H1 (cell line): Measurements from ENCODE around the gene CLIP4. TPM values are rescaled to one million over a fixed set of nuclear protein-coding genes. Genes with fewer than 3 reads are reported as not detected.
A peak's percentile ranks its signal among the peaks of the same experiment; 100 is the strongest.

Source experiments
- CTCF ChIA-PET: fragments of 300-600 bp; sonication (Branson Sonifier 250); formaldehyde crosslinking; loops from one replicate; lab custom pipeline; 2021; ENCODE audit not compliant: partially characterized antibody; lab: Charles Lee
- POLR2A ChIA-PET: fragments of 300-600 bp; sonication (Branson Sonifier 250); formaldehyde crosslinking; loops from one replicate; lab custom pipeline; 2021; ENCODE audit warnings: inconsistent platforms; ENCODE audit not compliant: partially characterized antibody; lab: Charles Lee
- DNase-seq, 2 experiments: peaks; one replicate each; pipeline versions ENCODE4 v3.0.0 to v3.0.0-alpha.2; 2010 to 2022; ENCODE audit warnings: low spot score in 2 of 2, low read depth in 1 of 2, mixed read lengths in 1 of 2
- FAIRE-seq: peaks from 2 replicates; lab custom pipeline; 2011; peaks lifted over from hg19 to GRCh38; lab: Jason Lieb, UNC
- H2AFZ ChIP-seq: 2 replicates; pipeline ENCODE4 v1.8.1; 2012; ENCODE audit warnings: low read length, inconsistent platforms
- H2AK5ac ChIP-seq: 2 replicates; pipeline ENCODE4 v1.6.1; 2013; ENCODE audit warnings: low read depth, low read length
- H2BK120ac ChIP-seq: replicated peaks from 2 replicates; pipeline ENCODE3; 2013; ENCODE audit warnings: low read depth, low read length, inconsistent platforms
- H2BK12ac ChIP-seq: 2 replicates; pipeline ENCODE4 v1.6.1; 2013; ENCODE audit warnings: low read depth, low read length
- H2BK15ac ChIP-seq: 2 replicates; pipeline ENCODE4 v1.6.1; 2013; ENCODE audit warnings: low read length
- H2BK20ac ChIP-seq: 2 replicates; pipeline ENCODE4 v1.6.1; 2013; ENCODE audit warnings: low read length
- H2BK5ac ChIP-seq: 2 replicates; pipeline ENCODE4 v1.6.1; 2013; ENCODE audit warnings: low read depth, low read length
- H3K14ac ChIP-seq: 2 replicates; pipeline ENCODE4 v1.6.1; 2013; ENCODE audit warnings: inconsistent platforms; ENCODE audit not compliant: insufficient read length
- H3K18ac ChIP-seq: 2 replicates; pipeline ENCODE4 v1.6.1; 2013; ENCODE audit warnings: low read length; ENCODE audit errors: extremely low read depth
- H3K23ac ChIP-seq: 2 replicates; pipeline ENCODE4 v1.6.1; 2013; ENCODE audit warnings: inconsistent platforms; ENCODE audit not compliant: insufficient read length
- H3K23me2 ChIP-seq: 2 replicates; pipeline ENCODE4 v1.6.1; 2013; ENCODE audit warnings: low read depth, low read length
- H3K27ac ChIP-seq: 2 replicates; pipeline ENCODE4 v1.6.1; 2011; ENCODE audit warnings: low read depth, low read length, inconsistent platforms
- H3K27me3 ChIP-seq, 4 experiments: replicated peaks in 1 of 4; 1 replicate in 1 of 4; 2 replicates in 3 of 4; pipeline versions ENCODE4 v1.6.1 to v1.8.1; 2011 to 2013; ENCODE audit warnings: low read length in 3 of 4, mild to moderate bottlenecking in 3 of 4, inconsistent platforms in 2 of 4, mixed read lengths in 2 of 4, moderate library complexity in 1 of 4; ENCODE audit not compliant: control insufficient read depth in 3 of 4, insufficient read depth in 3 of 4; ENCODE audit errors: extremely low read depth in 1 of 4
- H3K36me3 ChIP-seq, 4 experiments: 2 replicates each; pipeline versions ENCODE4 v1.6.1 to v1.8.1; 2011 to 2013; ENCODE audit warnings: mild to moderate bottlenecking in 4 of 4, low read length in 3 of 4, moderate library complexity in 2 of 4, control low read depth in 1 of 4, inconsistent platforms in 1 of 4; ENCODE audit not compliant: insufficient read depth in 4 of 4, control insufficient read depth in 2 of 4
- H3K4ac ChIP-seq: replicated peaks from 2 replicates; pipeline ENCODE3; 2013; ENCODE audit warnings: low read length, low read depth, mixed read lengths, inconsistent platforms; ENCODE audit not compliant: insufficient read length
- H3K4me1 ChIP-seq, 4 experiments: replicated peaks in 1 of 4; 1 replicate in 1 of 4; 2 replicates in 3 of 4; pipeline versions ENCODE4 v1.6.1 to v1.8.1; 2011 to 2013; ENCODE audit warnings: low read length in 3 of 4, inconsistent platforms in 2 of 4, mixed read lengths in 1 of 4; ENCODE audit not compliant: insufficient read depth in 4 of 4, control insufficient read depth in 3 of 4
- H3K4me2 ChIP-seq, 2 experiments: 2 replicates each; pipeline versions ENCODE4 v1.6.1 to v1.8.1; 2011 to 2013; ENCODE audit warnings: low read depth in 2 of 2, low read length in 2 of 2, control low read depth in 1 of 2, inconsistent platforms in 1 of 2, mild to moderate bottlenecking in 1 of 2; ENCODE audit not compliant: insufficient read depth in 1 of 2
- H3K4me3 ChIP-seq, 4 experiments: fragments of 200-600, 300-600 bp in 1 of 4; sonication (generic), shearing (Covaris generic), sonication (Bioruptor Twin) in 1 of 4; 2 replicates each; pipeline versions ENCODE4 v1.5.1 to v1.8.1; 2011 to 2016; ENCODE audit warnings: low read length in 4 of 4, low read depth in 3 of 4, control low read depth in 2 of 4, inconsistent platforms in 2 of 4, mild to moderate bottlenecking in 2 of 4, mixed read lengths in 1 of 4, moderate library complexity in 1 of 4; ENCODE audit not compliant: insufficient read depth in 2 of 4; ENCODE audit errors: extremely low read depth in 1 of 4
- H3K56ac ChIP-seq: replicated peaks from 2 replicates; pipeline ENCODE3; 2013; ENCODE audit warnings: low read depth, mild to moderate bottlenecking, mixed read lengths, low read length, inconsistent platforms; ENCODE audit not compliant: insufficient read length
- H3K79me1 ChIP-seq: 2 replicates; pipeline ENCODE4 v1.6.1; 2013; ENCODE audit warnings: low read depth, low read length, control low read depth
- H3K79me2 ChIP-seq, 2 experiments: 2 replicates each; pipeline versions ENCODE4 v1.6.1 to v1.8.1; 2012 to 2013; ENCODE audit warnings: low read length in 2 of 2, mild to moderate bottlenecking in 2 of 2, inconsistent platforms in 1 of 2; ENCODE audit not compliant: insufficient read depth in 2 of 2, control insufficient read depth in 1 of 2
- H3K9ac ChIP-seq, 4 experiments: replicated peaks in 1 of 4; 1 replicate in 1 of 4; 2 replicates in 3 of 4; pipeline versions ENCODE4 v1.6.1 to v1.8.1; 2011 to 2013; ENCODE audit warnings: low read depth in 3 of 4, low read length in 3 of 4, control low read depth in 2 of 4, mild to moderate bottlenecking in 2 of 4, moderate library complexity in 2 of 4, inconsistent platforms in 1 of 4; ENCODE audit errors: extremely low read depth in 1 of 4
- H3K9me3 ChIP-seq, 2 experiments: 2 replicates each; pipeline versions ENCODE4 v1.6.1 to v1.8.1; 2012 to 2013; ENCODE audit warnings: mild to moderate bottlenecking in 2 of 2, moderate library complexity in 2 of 2, control low read depth in 1 of 2, inconsistent platforms in 1 of 2, low read depth in 1 of 2, low read length in 1 of 2, mixed read lengths in 1 of 2; ENCODE audit not compliant: insufficient read depth in 2 of 2
- H4K20me1 ChIP-seq, 2 experiments: replicated peaks in 1 of 2; 2 replicates each; pipeline versions ENCODE3 to v1.8.1; 2011 to 2013; ENCODE audit warnings: inconsistent platforms in 2 of 2, low read length in 2 of 2, mild to moderate bottlenecking in 1 of 2; ENCODE audit not compliant: insufficient read depth in 2 of 2, control insufficient read depth in 1 of 2
- H4K5ac ChIP-seq: 2 replicates; pipeline ENCODE4 v1.6.1; 2013; ENCODE audit warnings: low read length, low read depth, mixed read lengths, inconsistent platforms; ENCODE audit not compliant: insufficient read length
- H4K8ac ChIP-seq: 2 replicates; pipeline ENCODE4 v1.8.0; 2013; ENCODE audit warnings: mild to moderate bottlenecking, moderate library complexity, low read length, inconsistent platforms; ENCODE audit not compliant: insufficient read depth; ENCODE audit errors: extremely low read depth
- H4K91ac ChIP-seq: replicated peaks from 2 replicates; pipeline ENCODE3; 2013; ENCODE audit warnings: low read length, mixed read lengths, inconsistent platforms; ENCODE audit not compliant: insufficient read length
- CBX5 ChIP-seq: fragments of 300-800, 300-1000 bp; sonication (generic); IDR thresholded peaks from 2 replicates; pipeline ENCODE4 v1.7.1; 2016; ENCODE audit warnings: antibody characterized with exemption, low read length, low read depth
- WGBS, 2 experiments: shearing (Covaris generic) in 1 of 2; methylation state at CpG; one replicate each; pipeline versions ENCODE4 v1.1.6 to v1.1.7; 2013 to 2015; ENCODE audit warnings: low lambda C conversion rate in 2 of 2, mixed read lengths in 2 of 2, inconsistent platforms in 1 of 2, low coverage in 1 of 2, missing lambda C conversion rate in 1 of 2; ENCODE audit not compliant: insufficient replicate concordance in 2 of 2, insufficient coverage in 1 of 2, insufficient read length in 1 of 2; ENCODE audit errors: extremely low coverage in 1 of 2, missing lambda C conversion rate in 1 of 2; 5-methylcytosine and 5-hydroxymethylcytosine counted together
- polyA plus RNA-seq, 7 experiments: library from polyadenylated mRNA; depleted of rRNA in 3 of 7; stranded (reverse) in 5 of 7; unstranded in 2 of 7; fragments of >200 nt in 5 of 7; fragments of 200-250 nt in 2 of 7; gene quantifications; 1 replicate in 5 of 7; 2 replicates in 1 of 7; 4 replicates in 1 of 7; pipeline versions ENCODE4 v1.2.1 to v1.2.3, GENCODE V29; 2011 to 2013; ENCODE audit warnings: missing spikeins in 2 of 7, mixed read lengths in 2 of 7
- total RNA-seq: library from RNA; stranded (reverse); fragmentation: NEBNext Ultra II Directional; extraction: Animal tissue kit (Norgen Biotek cat#: 25700); gene quantifications from 2 replicates; pipeline ENCODE4 v1.2.1, GENCODE V29; 2021

The CLIP4 gene
- total and polyA plus RNA-seq, 2 of the 8 experiments (the other 6 are each of a cell fraction or from before 2014, with no cell fraction given), result 0.08 to 0.09 TPM

GRCh38 chr2:29157131-29157530 is 41.9 kb downstream of the CLIP4 start:
- H3K79me1 ChIP-seq, result no peaks in the 10 kb centered on the region
- no peaks in the 10 kb centered on the region for H3K36me3 ChIP-seq
- ChIA-PET POLR2A (interaction anchor here (0.7 kb wide), 1 partner anchor 114 kb away, joined by 3 read pairs; no protein-coding TSS in a partner anchor), CTCF (interaction anchor here (0.6 to 1.7 kb wide), 2 partner anchors 36 to 765 kb away, joined by 5 read pairs; no protein-coding TSS in a partner anchor)
- WGBS, 2 experiments, result 88% methylated on average over 4 of the region's 4 CpGs; no CpG with 5 or more reads in 1 of the 2 experiments
- no peak overlapping the region for H2BK120ac ChIP-seq
- no peak overlapping the region for H2BK12ac ChIP-seq
- no peak overlapping the region for H3K4ac ChIP-seq
- H3K4me2 ChIP-seq, result no peak overlapping the region
- no peak overlapping the region for H4K91ac ChIP-seq
- H3K4me1 ChIP-seq, result peaks cover 0 to 2% (median 0%) of the 10 kb centered on the region in 4 experiments; a peak in 1 of 7 replicates
- H3K4me3 ChIP-seq, result no peak overlapping the region
- DNase-seq (no peak), FAIRE-seq (no peak)
- no peaks in the 10 kb centered on the region for H3K79me2 ChIP-seq
- H3K18ac ChIP-seq, result no peak overlapping the region
- no peak for TF ChIP-seq CBX5
- no peaks in the 10 kb centered on the region for H4K20me1 ChIP-seq
- no peak overlapping the region for H3K9ac ChIP-seq
- H2AFZ ChIP-seq, result peak overlapping the region; percentile 67; the same call in 1 of the 2 replicates
- H4K5ac ChIP-seq, result no peak overlapping the region
- no peaks in the 10 kb centered on the region for H3K27me3 ChIP-seq
- H3K27ac ChIP-seq, result no peak overlapping the region
- H3K14ac ChIP-seq, result no peak overlapping the region
- no peak overlapping the region for H3K56ac ChIP-seq
- no peak overlapping the region for H2BK15ac ChIP-seq
- no peak overlapping the region for H2AK5ac ChIP-seq
- no peaks in the 10 kb centered on the region for H3K23me2 ChIP-seq
- no peak overlapping the region for H3K23ac ChIP-seq
- H2BK20ac ChIP-seq, result no peak overlapping the region
- no peaks in the 10 kb centered on the region for H3K9me3 ChIP-seq
- H4K8ac ChIP-seq, result no peak overlapping the region
- no peak overlapping the region for H2BK5ac ChIP-seq
